HEK293 (cell line): ENCODE results near the gene MBP.

Experiments
- CTCF ChIA-PET: fragments of 350-600 bp; formaldehyde crosslinking; extraction: SDS; loops from one replicate; lab custom pipeline; 2021; ENCODE audit warnings: antibody characterized with exemption; lab: Yijun Ruan, JAX
- POLR2A ChIA-PET: fragments of 300-600 bp; formaldehyde crosslinking; extraction: SDS; loops from one replicate; lab custom pipeline; 2020; ENCODE audit warnings: antibody characterized with exemption, inconsistent platforms; lab: Yijun Ruan, JAX
- H3K27ac ChIP-seq: fragments of 200-500 bp; sonication (Bioruptor generic); 2 replicates; pipeline ENCODE4 v1.5.1; 2014; ENCODE audit warnings: low read depth, low read length, control low read depth, inconsistent platforms; ENCODE audit errors: extremely low read depth
- H3K36me3 ChIP-seq, 2 experiments: fragments of 200-500 bp in 1 of 2; sonication (Bioruptor generic) in 1 of 2; 1 replicate in 1 of 2; 2 replicates in 1 of 2; pipeline ENCODE4 v1.5.1; 2014 to 2017; ENCODE audit warnings: inconsistent platforms in 2 of 2, low read length in 2 of 2; ENCODE audit not compliant: control insufficient read depth in 2 of 2, insufficient read depth in 1 of 2
- H3K4me1 ChIP-seq: fragments of 200-500 bp; sonication (Bioruptor generic); 2 replicates; pipeline ENCODE4 v1.5.1; 2014; ENCODE audit warnings: mild to moderate bottlenecking, low read length, inconsistent platforms; ENCODE audit not compliant: control insufficient read depth, insufficient read depth
- H3K4me3 ChIP-seq: 2 replicates; pipeline ENCODE4 v1.5.1; 2011; ENCODE audit warnings: low read depth, mild to moderate bottlenecking, control low read depth, low read length, moderate library complexity
- H3K9me3 ChIP-seq: fragments of 200-500 bp; sonication (Bioruptor generic); 2 replicates; pipeline ENCODE4 v1.5.1; 2014; ENCODE audit warnings: low read depth, low read length, inconsistent platforms; ENCODE audit not compliant: control insufficient read depth, insufficient read depth
- BCL11A ChIP-seq: fragments of 450-650 bp; formaldehyde crosslinking; IDR thresholded peaks from 2 replicates; pipeline ENCODE4 v1.5.1; 2016; ENCODE audit warnings: low read depth, missing biosample characterization, missing genetic modification characterization
- EGR2 ChIP-seq: fragments of 450-650 bp; formaldehyde crosslinking; IDR thresholded peaks from 2 replicates; pipeline ENCODE4 v1.5.1; 2016; ENCODE audit warnings: low read depth, missing biosample characterization, missing genetic modification characterization
- GFI1B ChIP-seq: fragments of 450-650 bp; formaldehyde crosslinking; IDR thresholded peaks from 2 replicates; pipeline ENCODE4 v1.5.1; 2016; ENCODE audit warnings: missing biosample characterization, missing genetic modification characterization
- KLF1 ChIP-seq: fragments of 450-650 bp; formaldehyde crosslinking; IDR thresholded peaks from 2 replicates; pipeline ENCODE4 v1.5.1; 2016; ENCODE audit warnings: missing biosample characterization, missing genetic modification characterization
- PATZ1 ChIP-seq: fragments of 450-650 bp; formaldehyde crosslinking; IDR thresholded peaks from 2 replicates; pipeline ENCODE4 v1.5.1; 2016; ENCODE audit warnings: missing biosample characterization, missing genetic modification characterization
- RBAK ChIP-seq: fragments of 450-650 bp; formaldehyde crosslinking; IDR thresholded peaks from 2 replicates; pipeline ENCODE4 v1.5.1; 2016; ENCODE audit warnings: missing biosample characterization, missing genetic modification characterization
- SALL2 ChIP-seq: fragments of 450-650 bp; formaldehyde crosslinking; IDR thresholded peaks from 2 replicates; pipeline ENCODE4 v1.5.0; 2017; ENCODE audit warnings: missing biosample characterization, mild to moderate bottlenecking, missing genetic modification characterization, borderline replicate concordance
- TCF7L2 ChIP-seq: IDR thresholded peaks from 2 replicates; pipeline ENCODE4 v1.6.1; 2011; ENCODE audit warnings: low read depth, mild to moderate bottlenecking, inconsistent platforms, low read length, moderate library complexity, borderline replicate concordance
- ZBTB17 ChIP-seq: fragments of 450-650 bp; formaldehyde crosslinking; IDR thresholded peaks from 2 replicates; pipeline ENCODE4 v1.5.1; 2016; ENCODE audit warnings: missing biosample characterization, missing genetic modification characterization
- ZBTB26 ChIP-seq: fragments of 450-650 bp; formaldehyde crosslinking; optimal IDR thresholded peaks from 2 replicates; pipeline ENCODE3; 2016; ENCODE audit warnings: missing biosample characterization, mild to moderate bottlenecking, missing genetic modification characterization
- ZEB2 ChIP-seq: fragments of 450-650 bp; formaldehyde crosslinking; IDR thresholded peaks from 2 replicates; pipeline ENCODE4 v1.5.1; 2016; ENCODE audit warnings: missing biosample characterization, missing genetic modification characterization
- ZFHX2 ChIP-seq: fragments of 450-650 bp; formaldehyde crosslinking; conservative IDR thresholded peaks from 2 replicates; pipeline ENCODE4 v1.5.1; 2016; ENCODE audit warnings: missing biosample characterization, missing genetic modification characterization
- ZFP37 ChIP-seq: fragments of 450-650 bp; formaldehyde crosslinking; IDR thresholded peaks from 2 replicates; pipeline ENCODE4 v1.5.1; 2016; ENCODE audit warnings: missing biosample characterization, missing genetic modification characterization
- ZFP41 ChIP-seq: fragments of 450-650 bp; formaldehyde crosslinking; IDR thresholded peaks from 2 replicates; pipeline ENCODE4 v1.5.1; 2016; ENCODE audit warnings: missing biosample characterization, missing genetic modification characterization, borderline replicate concordance
- ZNF155 ChIP-seq: fragments of 450-650 bp; formaldehyde crosslinking; IDR thresholded peaks from 2 replicates; pipeline ENCODE4 v1.5.1; 2016; ENCODE audit warnings: missing biosample characterization, missing genetic modification characterization
- ZNF169 ChIP-seq: fragments of 450-650 bp; formaldehyde crosslinking; IDR thresholded peaks from 2 replicates; pipeline ENCODE4 v1.5.1; 2016; ENCODE audit warnings: missing biosample characterization, missing genetic modification characterization
- ZNF24 ChIP-seq: fragments of 450-650 bp; formaldehyde crosslinking; IDR thresholded peaks from 2 replicates; pipeline ENCODE4 v1.5.1; 2016; ENCODE audit warnings: missing biosample characterization, missing genetic modification characterization
- ZNF391 ChIP-seq: fragments of 450-650 bp; formaldehyde crosslinking; IDR thresholded peaks from 2 replicates; pipeline ENCODE4 v1.5.1; 2016; ENCODE audit warnings: low read depth, missing biosample characterization, missing genetic modification characterization, borderline replicate concordance
- ZNF501 ChIP-seq: fragments of 450-650 bp; formaldehyde crosslinking; IDR thresholded peaks from 2 replicates; pipeline ENCODE4 v1.5.1; 2016; ENCODE audit warnings: missing biosample characterization, missing genetic modification characterization
- ZNF596 ChIP-seq: fragments of 450-650 bp; IDR thresholded peaks from 2 replicates; pipeline ENCODE4 v1.5.0; 2018; ENCODE audit warnings: missing biosample characterization, mild to moderate bottlenecking, missing genetic modification characterization, moderate library complexity
- ZNF610 ChIP-seq: fragments of 450-650 bp; formaldehyde crosslinking; IDR thresholded peaks from 2 replicates; pipeline ENCODE4 v1.5.1; 2016; ENCODE audit warnings: missing biosample characterization, missing genetic modification characterization, borderline replicate concordance
- TF ChIP-seq, protein P1 (sequence below): fragments of 450-650 bp; formaldehyde crosslinking; IDR thresholded peaks from 2 replicates; pipeline ENCODE4 v1.5.1; 2017; ENCODE audit warnings: missing biosample characterization, missing genetic modification characterization
- TF ChIP-seq, protein P2 (sequence below): fragments of 450-650 bp; formaldehyde crosslinking; IDR thresholded peaks from 2 replicates; pipeline ENCODE4 v1.5.1; 2016; ENCODE audit warnings: missing biosample characterization, missing genetic modification characterization
- TF ChIP-seq, protein P3 (sequence below): fragments of 450-650 bp; formaldehyde crosslinking; IDR thresholded peaks from 2 replicates; pipeline ENCODE4 v1.5.1; 2016; ENCODE audit warnings: missing biosample characterization, missing genetic modification characterization, borderline replicate concordance

MBP gene

GRCh38 chr18:77067291-77068061 is 65.1 kb downstream of the MBP start:
- POLR2A ChIA-PET = no interaction called here
- H3K36me3 ChIP-seq = peaks cover 3 to 5% of the 10 kb centered on the region in 2 experiments
- no peaks in the 10 kb centered on the region for H3K4me1 ChIP-seq
- CTCF ChIA-PET = interaction anchor here (0.6 to 1.2 kb wide), 2 partner anchors 8 to 67 kb away, joined by 3 to 7 read pairs; no protein-coding TSS in a partner anchor
- no peak overlapping the region for H3K4me3 ChIP-seq
- H3K27ac ChIP-seq = no peak overlapping the region
- no peaks in the 10 kb centered on the region for H3K9me3 ChIP-seq
- TF ChIP-seq ZNF596 (tag by site-specific recombination) = no peak
- no peak for TF ChIP-seq PATZ1
- TF ChIP-seq ZNF155 (tag by site-specific recombination) = no peak
- TF ChIP-seq, protein P1, sequence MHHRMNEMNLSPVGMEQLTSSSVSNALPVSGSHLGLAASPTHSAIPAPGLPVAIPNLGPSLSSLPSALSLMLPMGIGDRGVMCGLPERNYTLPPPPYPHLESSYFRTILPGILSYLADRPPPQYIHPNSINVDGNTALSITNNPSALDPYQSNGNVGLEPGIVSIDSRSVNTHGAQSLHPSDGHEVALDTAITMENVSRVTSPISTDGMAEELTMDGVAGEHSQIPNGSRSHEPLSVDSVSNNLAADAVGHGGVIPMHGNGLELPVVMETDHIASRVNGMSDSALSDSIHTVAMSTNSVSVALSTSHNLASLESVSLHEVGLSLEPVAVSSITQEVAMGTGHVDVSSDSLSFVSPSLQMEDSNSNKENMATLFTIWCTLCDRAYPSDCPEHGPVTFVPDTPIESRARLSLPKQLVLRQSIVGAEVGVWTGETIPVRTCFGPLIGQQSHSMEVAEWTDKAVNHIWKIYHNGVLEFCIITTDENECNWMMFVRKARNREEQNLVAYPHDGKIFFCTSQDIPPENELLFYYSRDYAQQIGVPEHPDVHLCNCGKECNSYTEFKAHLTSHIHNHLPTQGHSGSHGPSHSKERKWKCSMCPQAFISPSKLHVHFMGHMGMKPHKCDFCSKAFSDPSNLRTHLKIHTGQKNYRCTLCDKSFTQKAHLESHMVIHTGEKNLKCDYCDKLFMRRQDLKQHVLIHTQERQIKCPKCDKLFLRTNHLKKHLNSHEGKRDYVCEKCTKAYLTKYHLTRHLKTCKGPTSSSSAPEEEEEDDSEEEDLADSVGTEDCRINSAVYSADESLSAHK = no peak
- TF ChIP-seq ZNF391 = no peak
- no peak for TF ChIP-seq ZFP41
- no peak for TF ChIP-seq ZBTB17 (tag by site-specific recombination)
- no peak for TF ChIP-seq KLF1
- no peak for TF ChIP-seq ZFP37 (tag by site-specific recombination)
- TF ChIP-seq ZNF24 = no peak
- TF ChIP-seq RBAK (tag by site-specific recombination) = no peak
- TF ChIP-seq ZEB2 = no peak
- no peak for TF ChIP-seq SALL2
- no peak for TF ChIP-seq GFI1B
- TF ChIP-seq ZBTB26 (tag by site-specific recombination) = no peak
- no peak for TF ChIP-seq ZNF169 (tag by site-specific recombination)
- TF ChIP-seq ZNF610 (tag by site-specific recombination) = no peak
- TF ChIP-seq ZNF501 (tag by site-specific recombination) = no peak
- TF ChIP-seq EGR2 (tag by site-specific recombination) = peak; percentile 49; the same call in 1 of the 2 replicates
- TF ChIP-seq, protein P2, sequence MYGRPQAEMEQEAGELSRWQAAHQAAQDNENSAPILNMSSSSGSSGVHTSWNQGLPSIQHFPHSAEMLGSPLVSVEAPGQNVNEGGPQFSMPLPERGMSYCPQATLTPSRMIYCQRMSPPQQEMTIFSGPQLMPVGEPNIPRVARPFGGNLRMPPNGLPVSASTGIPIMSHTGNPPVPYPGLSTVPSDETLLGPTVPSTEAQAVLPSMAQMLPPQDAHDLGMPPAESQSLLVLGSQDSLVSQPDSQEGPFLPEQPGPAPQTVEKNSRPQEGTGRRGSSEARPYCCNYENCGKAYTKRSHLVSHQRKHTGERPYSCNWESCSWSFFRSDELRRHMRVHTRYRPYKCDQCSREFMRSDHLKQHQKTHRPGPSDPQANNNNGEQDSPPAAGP (tag by site-specific recombination) = 0 out of 2 replicates have a peak, but pooled peaks have one; percentile 26
- no peak for TF ChIP-seq BCL11A
- TF ChIP-seq, protein P3, sequence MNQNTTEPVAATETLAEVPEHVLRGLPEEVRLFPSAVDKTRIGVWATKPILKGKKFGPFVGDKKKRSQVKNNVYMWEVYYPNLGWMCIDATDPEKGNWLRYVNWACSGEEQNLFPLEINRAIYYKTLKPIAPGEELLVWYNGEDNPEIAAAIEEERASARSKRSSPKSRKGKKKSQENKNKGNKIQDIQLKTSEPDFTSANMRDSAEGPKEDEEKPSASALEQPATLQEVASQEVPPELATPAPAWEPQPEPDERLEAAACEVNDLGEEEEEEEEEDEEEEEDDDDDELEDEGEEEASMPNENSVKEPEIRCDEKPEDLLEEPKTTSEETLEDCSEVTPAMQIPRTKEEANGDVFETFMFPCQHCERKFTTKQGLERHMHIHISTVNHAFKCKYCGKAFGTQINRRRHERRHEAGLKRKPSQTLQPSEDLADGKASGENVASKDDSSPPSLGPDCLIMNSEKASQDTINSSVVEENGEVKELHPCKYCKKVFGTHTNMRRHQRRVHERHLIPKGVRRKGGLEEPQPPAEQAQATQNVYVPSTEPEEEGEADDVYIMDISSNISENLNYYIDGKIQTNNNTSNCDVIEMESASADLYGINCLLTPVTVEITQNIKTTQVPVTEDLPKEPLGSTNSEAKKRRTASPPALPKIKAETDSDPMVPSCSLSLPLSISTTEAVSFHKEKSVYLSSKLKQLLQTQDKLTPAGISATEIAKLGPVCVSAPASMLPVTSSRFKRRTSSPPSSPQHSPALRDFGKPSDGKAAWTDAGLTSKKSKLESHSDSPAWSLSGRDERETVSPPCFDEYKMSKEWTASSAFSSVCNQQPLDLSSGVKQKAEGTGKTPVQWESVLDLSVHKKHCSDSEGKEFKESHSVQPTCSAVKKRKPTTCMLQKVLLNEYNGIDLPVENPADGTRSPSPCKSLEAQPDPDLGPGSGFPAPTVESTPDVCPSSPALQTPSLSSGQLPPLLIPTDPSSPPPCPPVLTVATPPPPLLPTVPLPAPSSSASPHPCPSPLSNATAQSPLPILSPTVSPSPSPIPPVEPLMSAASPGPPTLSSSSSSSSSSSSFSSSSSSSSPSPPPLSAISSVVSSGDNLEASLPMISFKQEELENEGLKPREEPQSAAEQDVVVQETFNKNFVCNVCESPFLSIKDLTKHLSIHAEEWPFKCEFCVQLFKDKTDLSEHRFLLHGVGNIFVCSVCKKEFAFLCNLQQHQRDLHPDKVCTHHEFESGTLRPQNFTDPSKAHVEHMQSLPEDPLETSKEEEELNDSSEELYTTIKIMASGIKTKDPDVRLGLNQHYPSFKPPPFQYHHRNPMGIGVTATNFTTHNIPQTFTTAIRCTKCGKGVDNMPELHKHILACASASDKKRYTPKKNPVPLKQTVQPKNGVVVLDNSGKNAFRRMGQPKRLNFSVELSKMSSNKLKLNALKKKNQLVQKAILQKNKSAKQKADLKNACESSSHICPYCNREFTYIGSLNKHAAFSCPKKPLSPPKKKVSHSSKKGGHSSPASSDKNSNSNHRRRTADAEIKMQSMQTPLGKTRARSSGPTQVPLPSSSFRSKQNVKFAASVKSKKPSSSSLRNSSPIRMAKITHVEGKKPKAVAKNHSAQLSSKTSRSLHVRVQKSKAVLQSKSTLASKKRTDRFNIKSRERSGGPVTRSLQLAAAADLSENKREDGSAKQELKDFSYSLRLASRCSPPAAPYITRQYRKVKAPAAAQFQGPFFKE (tag by site-specific recombination) = no peak
- peak; percentile 69 for TF ChIP-seq ZFHX2 (tag by site-specific recombination)
- no peak for TF ChIP-seq TCF7L2
